ENCODE measurements around the gene RAB11A. TPM values are rescaled to one million over a fixed set of nuclear protein-coding genes. Genes with fewer than 3 reads are reported as not detected.

RAB11A gene
- total and polyA plus RNA-seq, 2 donors (not counting 1 experiment from before 2014, with no cell fraction given), result 56.8 to 501 TPM

DNA sequence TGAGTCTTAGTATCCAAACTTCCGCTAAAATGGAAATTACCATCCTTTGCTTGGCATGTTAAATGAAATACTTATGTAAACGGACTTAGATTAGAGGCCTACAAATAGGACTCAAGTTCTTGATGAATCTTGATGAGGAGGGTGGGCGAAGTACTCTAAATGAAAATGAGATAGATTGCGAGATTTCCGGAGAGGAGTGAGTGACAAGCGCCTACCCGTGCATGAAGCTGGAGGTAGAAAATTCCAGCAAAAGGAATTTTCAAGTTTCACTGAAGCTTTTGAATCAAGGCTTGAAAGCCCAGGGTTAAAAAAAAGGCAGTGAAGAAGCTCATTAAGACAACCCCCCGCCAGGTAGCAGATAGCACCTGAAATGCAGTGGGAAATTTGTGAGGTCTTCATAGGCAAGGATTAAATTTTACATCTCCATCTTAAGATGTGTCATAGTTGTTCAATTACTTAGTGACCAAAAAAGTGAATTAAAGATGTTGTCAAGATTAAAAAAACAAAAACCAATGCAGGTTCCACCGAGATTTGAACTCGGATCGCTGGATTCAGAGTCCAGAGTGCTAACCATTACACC, 655 bp upstream of the RAB11A start:
- no peak overlapping the region for H2AFZ ChIP-seq (ENCODE audit: low read length)
- no peak for TF ChIP-seq EZH2 (IDR thresholded peaks at IDR 0.05; ENCODE audit: low read length, missing control alignments)
- TF ChIP-seq CTCF (conservative IDR thresholded peaks at IDR 0.05 in 1 of 2, IDR thresholded peaks at IDR 0.05 in 1 of 2; ENCODE audit: low read depth in 1 of 2, low read length in 2 of 2), result no peak
- H4K20me1 ChIP-seq (ENCODE audit: control insufficient read depth, extremely low read depth, insufficient read depth, low read length), result peaks cover 2% of the 10 kb centered on the region
- H3K4me3 ChIP-seq (replicated peaks in 1 of 4; ENCODE audit: control extremely low read depth in 1 of 4, insufficient read depth in 1 of 4, low read depth in 3 of 4, low read length in 4 of 4), result peak overlapping the region; percentile 82 to 96 (median 89)
- H3K9ac ChIP-seq (ENCODE audit: insufficient read depth, low read length), result peak overlapping the region; percentile 76
- H3K27me3 ChIP-seq (ENCODE audit: control insufficient read depth, insufficient read depth, low read length), result no peaks in the 10 kb centered on the region
- peaks cover 2% of the 10 kb centered on the region for H3K4me1 ChIP-seq (ENCODE audit: control insufficient read depth, extremely low read depth, insufficient read depth, low read length)
- H3K9me3 ChIP-seq (ENCODE audit: control insufficient read depth, insufficient read depth, low read depth, low read length), result no peaks in the 10 kb centered on the region
- no peaks in the 10 kb centered on the region for H3K36me3 ChIP-seq (ENCODE audit: control insufficient read depth, insufficient read depth, low read length)
- peak overlapping the region; percentile 90 for H3K27ac ChIP-seq (ENCODE audit: insufficient read depth, low read length)
- peaks cover 39% of the 10 kb centered on the region for H3K79me2 ChIP-seq (ENCODE audit: control insufficient read depth, insufficient read depth, low read length)
- no peak overlapping the region for H3K4me2 ChIP-seq (ENCODE audit: extremely low read depth, insufficient read depth, low read length)
- DNase-seq (ENCODE audit: low read depth in 2 of 2), result no peak

DNA sequence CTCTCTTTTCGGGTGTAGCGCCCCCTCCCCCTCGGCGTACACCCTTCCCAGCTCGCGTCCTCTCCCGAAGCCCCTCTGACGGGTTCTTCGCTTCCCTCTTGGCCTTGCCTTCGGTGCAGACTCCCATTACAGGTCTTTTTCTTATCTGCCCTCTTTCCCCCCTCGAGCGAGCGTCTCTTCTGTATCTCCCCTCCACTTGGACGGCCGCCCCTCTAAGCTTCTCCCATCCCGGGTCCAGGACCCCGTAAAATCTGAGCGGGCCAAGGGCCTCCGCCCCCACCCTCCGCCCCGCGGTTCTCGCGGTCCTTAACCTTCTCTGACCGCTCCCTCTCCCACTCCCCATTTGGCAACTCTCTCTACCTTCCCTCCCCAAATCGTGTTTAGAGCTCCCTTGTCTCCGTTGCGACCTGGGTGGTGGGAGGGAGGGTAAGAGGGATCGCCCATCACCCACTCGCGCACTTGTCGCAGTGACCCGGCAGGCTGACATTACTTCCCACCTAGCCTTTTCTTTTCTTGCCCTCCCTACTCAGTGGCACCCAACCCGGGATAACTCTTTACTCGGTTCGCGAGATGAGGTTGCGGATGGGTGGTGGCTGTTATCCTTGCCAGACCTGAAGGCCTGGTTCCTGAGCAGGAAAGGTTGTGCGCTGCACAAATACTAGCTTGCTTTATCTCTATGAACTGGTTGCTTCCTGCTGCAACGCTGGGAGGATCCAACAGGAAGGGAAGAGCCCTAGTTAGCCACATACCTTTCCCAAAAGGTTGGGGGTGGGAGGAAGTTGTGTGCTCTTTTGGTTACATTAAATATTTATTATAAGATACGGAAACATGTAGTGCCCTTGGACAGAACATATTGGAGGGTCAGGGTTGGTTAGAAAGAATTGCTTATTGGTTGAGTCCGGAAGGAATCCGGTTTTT, 922 bp downstream of the RAB11A start:
- TF ChIP-seq EZH2 (IDR thresholded peaks at IDR 0.05; ENCODE audit: low read length, missing control alignments), result no peak
- TF ChIP-seq CTCF (conservative IDR thresholded peaks at IDR 0.05 in 1 of 2, IDR thresholded peaks at IDR 0.05 in 1 of 2; ENCODE audit: low read depth in 1 of 2, low read length in 2 of 2), result peak in 1 of 2 donors; percentile 8
- Histone ChIP-seq H3K4me2 (ENCODE audit: extremely low read depth, insufficient read depth, low read length) (peak overlapping the region; percentile 94), H3K4me1 (ENCODE audit: control insufficient read depth, extremely low read depth, insufficient read depth, low read length) (peaks cover 2% of the 10 kb centered on the region), H3K4me3 (replicated peaks in 1 of 4; ENCODE audit: control extremely low read depth in 1 of 4, insufficient read depth in 1 of 4, low read depth in 3 of 4, low read length in 4 of 4) (peak overlapping the region; percentile 82 to 96 (median 89)), H3K79me2 (ENCODE audit: control insufficient read depth, insufficient read depth, low read length) (peaks cover 55% of the 10 kb centered on the region), H3K9ac (ENCODE audit: insufficient read depth, low read length) (peak overlapping the region; percentile 76), H3K27me3 (ENCODE audit: control insufficient read depth, insufficient read depth, low read length) (no peaks in the 10 kb centered on the region), H4K20me1 (ENCODE audit: control insufficient read depth, extremely low read depth, insufficient read depth, low read length) (peaks cover 2% of the 10 kb centered on the region), H3K36me3 (ENCODE audit: control insufficient read depth, insufficient read depth, low read length) (no peaks in the 10 kb centered on the region), H3K27ac (ENCODE audit: insufficient read depth, low read length) (peak overlapping the region; percentile 90), H3K9me3 (ENCODE audit: control insufficient read depth, insufficient read depth, low read depth, low read length) (no peaks in the 10 kb centered on the region), H2AFZ (ENCODE audit: low read length) (peak overlapping the region; percentile 84)
- peak; percentile 28 to 38 for DNase-seq (ENCODE audit: low read depth in 2 of 2)

- DNase-seq (ENCODE audit: low read depth in 2 of 2), result peak; percentile 70 to 72
- H4K20me1 ChIP-seq (ENCODE audit: control insufficient read depth, extremely low read depth, insufficient read depth, low read length), result peaks cover 2% of the 10 kb centered on the region
Measured at GRCh38 chr15:65870889-65871533, 1.7 kb downstream of the RAB11A start.

More at GRCh38 chr15:65870889-65871533, 1.7 kb downstream of the RAB11A start:
- H3K4me3 ChIP-seq (replicated peaks in 1 of 4; ENCODE audit: control extremely low read depth in 1 of 4, insufficient read depth in 1 of 4, low read depth in 3 of 4, low read length in 4 of 4), result peak overlapping the region; percentile 82 to 96 (median 89)
- H3K9me3 ChIP-seq (ENCODE audit: control insufficient read depth, insufficient read depth, low read depth, low read length), result no peaks in the 10 kb centered on the region
- no peak for TF ChIP-seq CTCF (conservative IDR thresholded peaks at IDR 0.05 in 1 of 2, IDR thresholded peaks at IDR 0.05 in 1 of 2; ENCODE audit: low read depth in 1 of 2, low read length in 2 of 2)
- TF ChIP-seq EZH2 (IDR thresholded peaks at IDR 0.05; ENCODE audit: low read length, missing control alignments), result no peak
- no peak overlapping the region for H3K9ac ChIP-seq (ENCODE audit: insufficient read depth, low read length)
- H3K79me2 ChIP-seq (ENCODE audit: control insufficient read depth, insufficient read depth, low read length), result peaks cover 63% of the 10 kb centered on the region
- peak overlapping the region; percentile 67 for H2AFZ ChIP-seq (ENCODE audit: low read length)
- no peaks in the 10 kb centered on the region for H3K36me3 ChIP-seq (ENCODE audit: control insufficient read depth, insufficient read depth, low read length)
- no peaks in the 10 kb centered on the region for H3K27me3 ChIP-seq (ENCODE audit: control insufficient read depth, insufficient read depth, low read length)
- H3K4me2 ChIP-seq (ENCODE audit: extremely low read depth, insufficient read depth, low read length), result peak overlapping the region; percentile 94
- H3K4me1 ChIP-seq (ENCODE audit: control insufficient read depth, extremely low read depth, insufficient read depth, low read length), result peaks cover 2% of the 10 kb centered on the region
- peak overlapping the region; percentile 90 for H3K27ac ChIP-seq (ENCODE audit: insufficient read depth, low read length)

All from fibroblast of lung (primary cell).